ENCODE data around the gene CFAP46. TPM values are rescaled to one million over a fixed set of nuclear protein-coding genes. Genes with fewer than 3 reads are reported as not detected.

The CFAP46 gene
- total and polyA plus RNA-seq, 2 of the 8 experiments (the other 6 are each of a cell fraction or from before 2014, with no cell fraction given): 2.6 to 4.8 TPM

DNA sequence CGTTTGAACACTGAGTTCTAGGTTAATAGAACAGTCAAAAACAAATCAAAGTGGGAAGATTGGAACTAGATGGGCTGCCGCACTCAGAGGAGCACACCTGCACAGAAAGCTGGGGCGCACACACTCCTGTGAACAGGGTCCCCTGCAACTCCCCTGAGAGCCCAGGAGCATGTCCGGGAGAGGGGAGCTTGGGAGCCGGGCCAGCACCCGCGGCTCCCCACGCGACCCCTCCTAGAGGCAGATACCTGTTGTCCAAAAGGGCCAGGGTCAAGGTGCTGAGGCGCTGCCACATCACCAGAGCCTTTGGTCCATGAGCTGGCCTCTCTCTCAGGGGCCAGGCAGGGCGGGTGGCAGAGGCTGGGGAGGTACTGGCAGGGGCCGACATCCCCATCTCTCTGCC, 162.0 kb downstream of the CFAP46 start:
- Histone ChIP-seq H3K79me2 (ENCODE audit: control insufficient read depth in 1 of 2, insufficient read depth in 2 of 2, low read length in 2 of 2) (no peaks in the 10 kb centered on the region), H4K8ac (ENCODE audit: extremely low read depth, insufficient read depth, low read length) (no peak overlapping the region), H3K56ac (replicated peaks; ENCODE audit: insufficient read length, low read depth, low read length) (no peak overlapping the region), H3K23ac (ENCODE audit: insufficient read length) (no peak overlapping the region), H3K27ac (ENCODE audit: low read depth, low read length) (no peak overlapping the region), H2BK120ac (replicated peaks; ENCODE audit: low read depth, low read length) (no peak overlapping the region), H4K20me1 (replicated peaks in 1 of 2; ENCODE audit: control insufficient read depth in 1 of 2, insufficient read depth in 2 of 2, low read length in 2 of 2) (peaks cover 6 to 11% of the 10 kb centered on the region in 2 experiments), H3K4me3 (ENCODE audit: extremely low read depth in 1 of 4, insufficient read depth in 2 of 4, low read depth in 3 of 4, low read length in 4 of 4) (no peak overlapping the region), H3K4me2 (ENCODE audit: insufficient read depth in 1 of 2, low read depth in 2 of 2, low read length in 2 of 2) (no peak overlapping the region), H3K23me2 (ENCODE audit: low read depth, low read length) (peaks cover 2% of the 10 kb centered on the region; the same call in 1 of the 2 replicates), H4K91ac (replicated peaks; ENCODE audit: insufficient read length, low read length) (no peak overlapping the region), H4K5ac (ENCODE audit: insufficient read length, low read depth, low read length) (no peak overlapping the region), H3K36me3 (ENCODE audit: control insufficient read depth in 2 of 4, insufficient read depth in 4 of 4, low read length in 3 of 4) (peaks cover 0 to 10% (median 0%) of the 10 kb centered on the region in 4 experiments; a peak in 1 of 8 replicates), H2AK5ac (ENCODE audit: low read depth, low read length) (no peak overlapping the region), H3K9me3 (ENCODE audit: insufficient read depth in 2 of 2, low read depth in 1 of 2, low read length in 1 of 2) (no peaks in the 10 kb centered on the region; a peak in 1 of 4 replicates), H3K27me3 (replicated peaks in 1 of 4; ENCODE audit: control insufficient read depth in 3 of 4, extremely low read depth in 1 of 4, insufficient read depth in 3 of 4, low read length in 3 of 4) (peaks cover 26 to 40% (median 39%) of the 10 kb centered on the region in 4 experiments), H3K14ac (ENCODE audit: insufficient read length) (no peak overlapping the region), H2AFZ (ENCODE audit: low read length) (no peak overlapping the region), H2BK15ac (ENCODE audit: low read length) (no peak overlapping the region), H2BK5ac (ENCODE audit: low read depth, low read length) (no peak overlapping the region), H3K79me1 (ENCODE audit: low read depth, low read length) (no peaks in the 10 kb centered on the region; the same call in 1 of the 2 replicates), H3K9ac (replicated peaks in 1 of 4; ENCODE audit: extremely low read depth in 1 of 4, low read depth in 3 of 4, low read length in 3 of 4) (no peak overlapping the region), H3K4me1 (replicated peaks in 1 of 4; ENCODE audit: control insufficient read depth in 3 of 4, insufficient read depth in 4 of 4, low read length in 3 of 4) (peaks cover 0 to 26% (median 12%) of the 10 kb centered on the region in 4 experiments; a peak in 6 of 7 replicates), H3K4ac (replicated peaks; ENCODE audit: insufficient read length, low read depth, low read length) (no peak overlapping the region), H3K18ac (ENCODE audit: extremely low read depth, low read length) (no peak overlapping the region), H2BK20ac (ENCODE audit: low read length) (no peak overlapping the region), H2BK12ac (ENCODE audit: low read depth, low read length) (no peak overlapping the region)
- no peak for FAIRE-seq
- 96% methylated on average over 9 of the region's 12 CpGs; no CpG with 5 or more reads in 1 of the 2 experiments for WGBS, 2 experiments (ENCODE audit: extremely low coverage in 1 of 2, insufficient coverage in 1 of 2, insufficient read length in 1 of 2, insufficient replicate concordance in 2 of 2, low coverage in 1 of 2, low lambda C conversion rate in 2 of 2, missing lambda C conversion rate in 1 of 2)
- POLR2A ChIA-PET (ENCODE audit: partially characterized antibody): no interaction called here
- no peak for DNase-seq (ENCODE audit: low read depth in 1 of 2, low spot score in 2 of 2)
- CTCF ChIA-PET (ENCODE audit: partially characterized antibody): interaction anchor here (1.0 to 2.0 kb wide), 3 partner anchors 84 to 125 kb away, joined by 3 to 7 read pairs (median 3); no protein-coding TSS in a partner anchor
- no peak for TF ChIP-seq HDAC2 (IDR thresholded peaks at IDR 0.05; ENCODE audit: borderline replicate concordance in 1 of 2, low read depth in 2 of 2, low read length in 2 of 2)
- TF ChIP-seq GTF2F1 (IDR thresholded peaks at IDR 0.05; ENCODE audit: borderline replicate concordance, low read depth, low read length): no peak
- TF ChIP-seq POLR2AphosphoS5 (IDR thresholded peaks at IDR 0.05; ENCODE audit: low read depth, low read length): no peak
- no peak for TF ChIP-seq CEBPB (IDR thresholded peaks at IDR 0.05; ENCODE audit: low read depth, low read length)
- no peak for TF ChIP-seq RFX5 (IDR thresholded peaks at IDR 0.05; ENCODE audit: borderline replicate concordance, low read depth, low read length)
- TF ChIP-seq MAFK (IDR thresholded peaks at IDR 0.05; ENCODE audit: low read depth, low read length): no peak
- TF ChIP-seq, protein P1, sequence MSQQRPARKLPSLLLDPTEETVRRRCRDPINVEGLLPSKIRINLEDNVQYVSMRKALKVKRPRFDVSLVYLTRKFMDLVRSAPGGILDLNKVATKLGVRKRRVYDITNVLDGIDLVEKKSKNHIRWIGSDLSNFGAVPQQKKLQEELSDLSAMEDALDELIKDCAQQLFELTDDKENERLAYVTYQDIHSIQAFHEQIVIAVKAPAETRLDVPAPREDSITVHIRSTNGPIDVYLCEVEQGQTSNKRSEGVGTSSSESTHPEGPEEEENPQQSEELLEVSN (IDR thresholded peaks at IDR 0.05): no peak
- TF ChIP-seq, protein P2, sequence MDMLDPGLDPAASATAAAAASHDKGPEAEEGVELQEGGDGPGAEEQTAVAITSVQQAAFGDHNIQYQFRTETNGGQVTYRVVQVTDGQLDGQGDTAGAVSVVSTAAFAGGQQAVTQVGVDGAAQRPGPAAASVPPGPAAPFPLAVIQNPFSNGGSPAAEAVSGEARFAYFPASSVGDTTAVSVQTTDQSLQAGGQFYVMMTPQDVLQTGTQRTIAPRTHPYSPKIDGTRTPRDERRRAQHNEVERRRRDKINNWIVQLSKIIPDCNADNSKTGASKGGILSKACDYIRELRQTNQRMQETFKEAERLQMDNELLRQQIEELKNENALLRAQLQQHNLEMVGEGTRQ (IDR thresholded peaks at IDR 0.05; ENCODE audit: low read length): no peak
- no peak for TF ChIP-seq JUN (IDR thresholded peaks at IDR 0.05; ENCODE audit: low read depth, low read length)
- no peak for TF ChIP-seq KDM5A (IDR thresholded peaks at IDR 0.05; ENCODE audit: low read length)
- no peak for TF ChIP-seq POLR2A (IDR thresholded peaks at IDR 0.05; ENCODE audit: control extremely low read depth in 1 of 2, low read depth in 2 of 2, low read length in 2 of 2)
- no peak for TF ChIP-seq EP300 (IDR thresholded peaks at IDR 0.05; ENCODE audit: borderline replicate concordance in 1 of 2, low read depth in 2 of 2, low read length in 2 of 2)
